GM18502 (cell line): ENCODE data around the gene SPR.
A peak's percentile ranks its signal among the peaks of the same experiment; 100 is the strongest.
"Not testable (repeated sequence)": the region's sequence is repeated elsewhere in the genome, so short reads cannot be mapped to it uniquely, and the experiment has no call there.

ENCODE experiments used
- ATAC-seq: cut with Tn5 transposase; IDR thresholded peaks from one replicate; pipeline ENCODE4 v1.9.1; 2021; ENCODE audit warnings: mild to moderate bottlenecking; ENCODE audit not compliant: unreplicated experiment, poor library complexity

The SPR gene

GRCh38 chr2:72888438-72889202, 1.4 kb downstream of the SPR start:
- ATAC-seq: no peak

DNA sequence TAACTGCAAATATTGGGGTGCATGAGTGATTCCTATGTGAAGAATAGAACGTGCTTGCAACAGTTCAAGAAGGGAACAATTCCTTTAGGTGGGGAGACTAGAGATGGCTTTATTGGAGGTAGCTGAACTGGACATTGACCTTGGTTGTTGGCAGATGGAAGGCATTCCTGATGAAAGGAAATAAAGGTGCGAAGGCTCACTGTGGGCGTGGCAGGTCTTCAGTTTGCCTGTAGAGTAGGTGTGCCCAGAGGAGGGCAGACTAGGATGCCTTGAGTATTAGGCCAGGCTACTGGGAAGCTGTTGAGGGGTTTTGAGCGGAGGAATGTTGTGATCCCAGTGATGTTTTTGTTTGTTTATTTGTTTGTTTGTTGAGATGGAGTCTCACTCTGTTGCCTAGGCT, 2.8 kb downstream of the SPR start:
- no peak for ATAC-seq

GRCh38 chr2:72891091-72891818, 4.0 kb downstream of the SPR start:
- ATAC-seq: no peak

- peak; percentile 71 for ATAC-seq
Observed at GRCh38 chr2:72892506-72893173, 5.4 kb downstream of the SPR start.

GRCh38 chr2:72893594-72894319, 6.5 kb downstream of the SPR start:
- ATAC-seq: peak; percentile 77

GRCh38 chr2:72894514-72894913, 7.3 kb downstream of the SPR start:
- no peak for ATAC-seq

GRCh38 chr2:72895154-72895553, 7.9 kb downstream of the SPR start:
- no peak for ATAC-seq

- no peak for ATAC-seq
Observed at GRCh38 chr2:72895759-72896281, 8.6 kb downstream of the SPR start.

DNA sequence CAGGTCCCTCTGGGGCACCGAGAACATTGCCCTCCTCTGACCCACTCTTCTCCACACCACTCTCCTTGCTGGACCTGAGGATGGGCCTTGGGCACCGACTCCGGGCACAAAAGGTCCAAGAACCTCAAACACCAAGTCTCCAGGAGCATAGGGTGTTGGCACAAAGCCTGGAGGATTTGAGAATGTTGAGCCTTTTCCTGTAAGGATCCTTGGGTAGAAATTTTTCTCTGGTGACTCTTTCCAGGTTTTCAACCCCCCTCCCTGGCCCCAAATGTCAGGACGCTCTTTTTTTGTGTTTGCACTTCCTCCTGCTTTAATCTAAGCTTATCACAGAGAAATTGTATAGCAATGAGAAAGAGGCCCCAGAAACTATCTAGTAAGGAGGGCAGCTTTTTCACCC, 9.2 kb downstream of the SPR start:
- no peak for ATAC-seq

DNA sequence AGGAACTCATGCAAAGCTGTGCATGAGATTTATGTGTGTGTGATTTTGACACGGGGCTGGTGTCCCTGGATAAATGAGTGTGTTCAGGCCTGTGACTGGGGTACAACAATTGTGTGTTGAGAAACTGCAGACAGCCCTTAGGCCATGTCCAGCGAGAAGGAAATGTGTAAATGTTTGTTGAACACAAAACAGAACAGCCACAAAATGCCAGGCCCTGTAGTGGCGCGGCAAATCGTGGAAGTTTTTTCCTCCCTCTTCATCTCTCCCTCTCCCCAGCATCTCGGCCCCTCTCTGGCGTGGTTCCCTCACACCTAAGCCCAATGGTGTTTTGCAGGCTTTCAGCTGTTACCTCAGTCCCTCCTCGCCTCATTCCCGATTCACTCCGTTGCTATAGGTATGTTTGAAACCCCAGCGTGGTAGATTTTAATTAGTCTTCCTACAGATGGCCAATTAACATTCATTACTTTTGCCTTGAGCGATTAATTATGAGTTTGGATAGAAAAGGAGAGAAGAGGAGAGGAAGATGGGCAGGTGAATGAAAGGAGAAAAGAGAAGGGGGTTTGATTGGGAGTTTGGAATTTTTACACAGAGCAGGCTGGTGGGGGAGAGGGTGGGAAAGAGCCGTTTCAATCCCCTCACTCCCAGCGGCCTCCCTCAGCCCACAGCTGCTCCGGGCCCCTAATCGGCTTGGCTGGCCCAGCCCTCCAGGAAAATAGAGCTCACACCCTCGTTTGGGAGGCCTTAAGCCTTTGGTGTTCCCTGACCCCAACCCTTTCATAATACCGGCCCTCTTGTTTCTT, 10.8 kb downstream of the SPR start:
- ATAC-seq: no peak

GRCh38 chr2:72898585-72898906, 11.3 kb downstream of the SPR start:
- no peak for ATAC-seq

DNA sequence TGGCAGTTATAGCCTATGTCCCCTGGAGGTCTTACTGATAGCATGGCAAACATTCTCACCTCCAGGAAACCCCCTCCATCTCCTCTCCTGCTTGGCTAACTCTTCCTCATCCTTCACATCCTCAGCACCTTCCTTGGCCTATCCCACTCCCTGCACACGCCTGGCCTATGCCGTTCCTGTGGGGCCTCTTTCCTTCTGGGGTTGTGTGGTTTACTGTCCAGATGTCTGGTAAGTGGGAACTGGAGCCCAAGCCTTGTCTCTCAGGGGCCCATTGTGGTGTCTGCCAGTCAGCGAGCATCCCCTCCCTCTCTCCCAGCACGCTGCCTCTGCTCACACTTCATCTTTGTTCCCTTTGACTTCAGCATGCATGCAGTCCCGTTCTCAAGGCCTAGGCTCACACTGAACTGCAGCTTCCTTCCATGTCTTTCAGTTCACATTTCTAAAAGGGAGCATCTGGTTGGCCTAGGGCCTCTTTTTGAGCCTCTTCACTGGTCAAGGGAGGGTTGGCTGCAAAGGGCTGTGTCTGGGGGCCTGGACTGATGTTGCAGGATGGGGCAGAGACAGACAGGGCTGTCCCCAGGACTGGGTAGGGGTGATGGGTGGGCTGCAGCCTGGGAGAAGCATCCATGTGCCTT, 13.1 kb downstream of the SPR start:
- no peak for ATAC-seq

- no peak for ATAC-seq
Observed at GRCh38 chr2:72901426-72901825, 14.2 kb downstream of the SPR start.

GRCh38 chr2:72907369-72907768, 20.2 kb downstream of the SPR start:
- not testable (repeated sequence) for ATAC-seq

DNA sequence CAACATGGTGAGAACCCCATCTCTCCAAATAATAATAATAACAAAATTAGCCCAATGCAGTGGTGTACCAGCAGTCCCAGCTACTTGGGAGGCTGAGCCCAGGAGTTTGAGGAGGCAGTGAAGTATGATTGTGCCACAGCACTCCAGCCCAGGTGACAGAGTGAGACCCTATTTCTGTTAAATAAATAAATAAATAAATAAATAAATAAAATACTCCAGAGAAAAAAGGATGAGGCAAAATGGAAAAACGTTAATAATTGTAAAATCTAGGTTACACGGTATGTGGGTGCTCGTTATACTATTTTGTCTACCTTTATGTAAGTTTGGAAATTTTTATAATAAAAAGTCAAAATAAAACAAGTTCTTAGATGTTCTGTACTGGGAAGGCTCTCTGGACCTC, 21.5 kb downstream of the SPR start:
- no peak for ATAC-seq

DNA sequence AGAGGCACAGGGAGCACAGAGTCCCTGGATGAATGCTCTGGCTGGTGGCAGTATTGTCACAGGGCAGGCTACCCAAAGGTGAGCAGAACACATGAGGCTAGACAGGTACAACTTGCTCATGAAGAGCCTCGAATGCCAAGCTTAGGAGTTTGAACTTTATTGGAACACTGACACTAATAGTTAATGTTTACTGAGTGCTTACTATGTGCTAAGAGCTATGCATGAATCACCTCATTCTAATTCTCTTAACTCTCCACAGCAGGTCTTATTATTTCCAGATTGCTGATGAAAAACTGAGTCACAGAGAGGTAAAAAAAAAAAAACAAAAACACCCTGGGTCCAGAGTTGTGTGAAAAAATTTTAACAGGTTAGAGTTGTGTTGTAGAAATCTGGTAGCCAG, 24.0 kb downstream of the SPR start:
- no peak for ATAC-seq

GRCh38 chr2:72913486-72914205, 26.4 kb downstream of the SPR start:
- no peak for ATAC-seq

- ATAC-seq: no peak
Observed at GRCh38 chr2:72914206-72914559, 27.0 kb downstream of the SPR start.
